A549 treated with CORT108297 at 1 μM for 4 hours (cell line): Measurements from ENCODE around the gene RADX. TPM values are rescaled to one million over a fixed set of nuclear protein-coding genes. Genes with fewer than 3 reads are reported as not detected.

Experiments
- total RNA-seq: library from RNA; stranded (reverse); fragments of 200-300 nt; extraction: Qiagen RNA extraction; gene quantifications from 5 replicates; pipeline ENCODE4 v1.2.3, GENCODE V29; 2022

The RADX gene
- 0.03 to 0.12 TPM (median 0.04 TPM) in 5 replicates for total RNA-seq

GRCh38 chrX:106611679-106612392 is at the start of gene RADX:
TSS of gene RADX (plus strand) at chrX:106611978. CDS start at chrX:106612081, 103 bp downstream.

GRCh38 chrX:106726485-106727437 is 115.0 kb downstream of the RADX start, which contains the start of gene RNF128:
TSS of gene RNF128 (plus strand) at chrX:106726701. CDS start at chrX:106726914, 213 bp downstream.

Other genes starting within 250 kb of the RADX start
- gene RNF128, start 114.7 kb downstream of the RADX start, total RNA-seq: 0.06 to 0.10 TPM (median 0.09 TPM) in 3 of 5 replicates, not detected in the others
- gene TBC1D8B, start 190.7 kb downstream of the RADX start, total RNA-seq: 1.2 to 1.6 TPM (median 1.3 TPM) in 5 replicates